Type B pancreatic cell (in vitro differentiated cells): Measurements from ENCODE around the gene OR2L13. TPM values are rescaled to one million over a fixed set of nuclear protein-coding genes. Genes with fewer than 3 reads are reported as not detected.

Source experiments
- DNase-seq: peaks from one replicate; pipeline ENCODE4 v3.0.0; 2021; ENCODE audit warnings: mixed read lengths; ENCODE audit not compliant: unreplicated experiment; ENCODE audit errors: extremely low spot score
- H3K27ac Mint-ChIP-seq: 2 replicates; pipeline ENCODE4 v1.8.0; 2021; ENCODE audit warnings: mild to moderate bottlenecking, mixed read lengths
- H3K27me3 Mint-ChIP-seq: 2 replicates; pipeline ENCODE4 v1.8.0; 2021; ENCODE audit warnings: mixed read lengths
- H3K36me3 Mint-ChIP-seq: 2 replicates; pipeline ENCODE4 v1.8.0; 2021; ENCODE audit warnings: mixed read lengths
- H3K4me1 Mint-ChIP-seq: one replicate; pipeline ENCODE4 v1.8.0; 2021; ENCODE audit warnings: mixed read lengths; ENCODE audit not compliant: unreplicated experiment
- H3K4me3 Mint-ChIP-seq: 2 replicates; pipeline ENCODE4 v1.8.0; 2021; ENCODE audit warnings: mild to moderate bottlenecking, mixed read lengths
- H3K9me3 Mint-ChIP-seq: 2 replicates; pipeline ENCODE4 v1.8.0; 2021; ENCODE audit warnings: mixed read lengths
- long read RNA-seq: library from polyadenylated mRNA; unstranded; transcript quantifications from one replicate; pipeline ENCODE4 v2.0.0, GENCODE V29; 2020
- total RNA-seq: library from RNA; stranded (reverse); gene quantifications from 2 replicates; pipeline ENCODE4 v1.2.1, GENCODE V29; 2021; ENCODE audit warnings: low replicate concordance
- TF ChIP-seq, protein P1 (sequence below): fragments of 200-600 bp; sonication (generic); conservative IDR thresholded peaks from 2 replicates; pipeline ENCODE4 v1.5.0; 2021; ENCODE audit warnings: antibody characterized with exemption, mild to moderate bottlenecking

OR2L13 gene
- not detected in 2 replicates for total RNA-seq
- long read RNA-seq = 0 reads

GRCh38 chr1:248094884-248095283 lies at the start of gene OR2L13:
TSS of gene OR2L13 (plus strand) at chr1:248095184. CDS start at chr1:248099376, 4,192 bp downstream.
- Mint-ChIP-seq H3K36me3 (no peaks in the 10 kb centered on the region), H3K27ac (no peak within 1 kb of the TSS), H3K4me3 (no peak within 1 kb of the TSS), H3K9me3 (peaks cover 14% of the 10 kb centered on the region), H3K4me1 (no peaks in the 10 kb centered on the region), H3K27me3 (no peaks in the 10 kb centered on the region)
- no peak for DNase-seq
- TF ChIP-seq, protein P1, sequence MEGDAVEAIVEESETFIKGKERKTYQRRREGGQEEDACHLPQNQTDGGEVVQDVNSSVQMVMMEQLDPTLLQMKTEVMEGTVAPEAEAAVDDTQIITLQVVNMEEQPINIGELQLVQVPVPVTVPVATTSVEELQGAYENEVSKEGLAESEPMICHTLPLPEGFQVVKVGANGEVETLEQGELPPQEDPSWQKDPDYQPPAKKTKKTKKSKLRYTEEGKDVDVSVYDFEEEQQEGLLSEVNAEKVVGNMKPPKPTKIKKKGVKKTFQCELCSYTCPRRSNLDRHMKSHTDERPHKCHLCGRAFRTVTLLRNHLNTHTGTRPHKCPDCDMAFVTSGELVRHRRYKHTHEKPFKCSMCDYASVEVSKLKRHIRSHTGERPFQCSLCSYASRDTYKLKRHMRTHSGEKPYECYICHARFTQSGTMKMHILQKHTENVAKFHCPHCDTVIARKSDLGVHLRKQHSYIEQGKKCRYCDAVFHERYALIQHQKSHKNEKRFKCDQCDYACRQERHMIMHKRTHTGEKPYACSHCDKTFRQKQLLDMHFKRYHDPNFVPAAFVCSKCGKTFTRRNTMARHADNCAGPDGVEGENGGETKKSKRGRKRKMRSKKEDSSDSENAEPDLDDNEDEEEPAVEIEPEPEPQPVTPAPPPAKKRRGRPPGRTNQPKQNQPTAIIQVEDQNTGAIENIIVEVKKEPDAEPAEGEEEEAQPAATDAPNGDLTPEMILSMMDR = no peak

GRCh38 chr1:248045209-248045608 lies 49.8 kb upstream of the OR2L13 start:
- H3K4me3 Mint-ChIP-seq = no peak overlapping the region
- H3K27me3 Mint-ChIP-seq = no peaks in the 10 kb centered on the region
- DNase-seq = no peak
- H3K36me3 Mint-ChIP-seq = no peaks in the 10 kb centered on the region
- H3K9me3 Mint-ChIP-seq = peaks cover 12% of the 10 kb centered on the region
- TF ChIP-seq, protein P1 = no peak
- H3K27ac Mint-ChIP-seq = no peak overlapping the region
- no peaks in the 10 kb centered on the region for H3K4me1 Mint-ChIP-seq

- TF ChIP-seq, protein P1 = no peak
- H3K4me3 Mint-ChIP-seq = no peak within 1 kb of the TSS
- no peaks in the 10 kb centered on the region for H3K36me3 Mint-ChIP-seq
- no peaks in the 10 kb centered on the region for H3K27me3 Mint-ChIP-seq
- DNase-seq = no peak
- no peak within 1 kb of the TSS for H3K27ac Mint-ChIP-seq
- peaks cover 19% of the 10 kb centered on the region for H3K9me3 Mint-ChIP-seq
- no peaks in the 10 kb centered on the region for H3K4me1 Mint-ChIP-seq
Observed at GRCh38 chr1:248046536-248046935, 48.4 kb upstream of the OR2L13 start, which contains the start of gene OR2L3. TSS of gene OR2L3 (plus strand) at chr1:248046836. CDS start at chr1:248060682, 13,846 bp downstream.

DNA sequence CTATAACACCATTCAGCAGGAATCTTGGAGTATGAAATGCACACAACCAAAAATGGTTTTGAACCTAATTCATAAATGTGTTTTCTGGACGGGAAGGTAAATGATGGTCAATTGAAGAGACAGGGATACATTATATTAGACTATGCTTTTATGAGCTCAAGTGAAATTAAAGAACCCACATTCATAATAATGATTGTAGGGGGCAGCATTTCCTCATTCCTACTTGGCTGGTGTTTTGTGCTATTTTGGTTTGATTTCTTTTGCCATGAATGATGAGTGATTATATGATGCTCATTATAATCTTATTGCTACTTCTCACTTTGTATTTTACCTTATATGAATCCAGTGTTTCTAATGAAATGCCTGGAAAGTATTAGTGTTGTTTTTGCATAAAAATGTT lies 48.0 kb upstream of the OR2L13 start:
- Mint-ChIP-seq H3K4me3 (no peak overlapping the region), H3K27ac (no peak overlapping the region), H3K4me1 (no peaks in the 10 kb centered on the region), H3K9me3 (peaks cover 19% of the 10 kb centered on the region), H3K36me3 (no peaks in the 10 kb centered on the region), H3K27me3 (no peaks in the 10 kb centered on the region)
- TF ChIP-seq, protein P1 = no peak
- no peak for DNase-seq

DNA sequence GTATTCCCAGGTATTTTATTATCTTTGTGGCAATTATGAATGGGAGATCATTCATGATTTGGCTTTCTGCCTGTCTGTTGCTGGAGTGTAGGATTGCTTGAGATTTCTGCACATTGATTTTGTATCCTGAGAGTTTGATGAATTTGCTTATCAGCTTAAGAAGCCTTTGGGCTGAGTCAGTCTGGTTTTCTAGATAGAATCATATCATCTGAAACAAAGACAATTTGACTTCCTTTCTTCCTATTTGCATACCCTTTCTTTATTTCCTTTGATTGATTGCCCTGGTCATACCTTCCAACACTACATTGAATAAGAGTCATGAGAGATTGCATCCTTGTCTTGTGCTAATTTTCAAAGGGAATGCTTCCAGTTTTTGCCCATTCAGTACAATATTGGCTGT lies 40.3 kb upstream of the OR2L13 start:
- Mint-ChIP-seq H3K36me3 (no peaks in the 10 kb centered on the region), H3K4me3 (no peak overlapping the region), H3K9me3 (peaks cover 13% of the 10 kb centered on the region), H3K4me1 (no peaks in the 10 kb centered on the region), H3K27me3 (no peaks in the 10 kb centered on the region), H3K27ac (no peak overlapping the region)
- TF ChIP-seq, protein P1 = no peak
- DNase-seq = no peak

DNA sequence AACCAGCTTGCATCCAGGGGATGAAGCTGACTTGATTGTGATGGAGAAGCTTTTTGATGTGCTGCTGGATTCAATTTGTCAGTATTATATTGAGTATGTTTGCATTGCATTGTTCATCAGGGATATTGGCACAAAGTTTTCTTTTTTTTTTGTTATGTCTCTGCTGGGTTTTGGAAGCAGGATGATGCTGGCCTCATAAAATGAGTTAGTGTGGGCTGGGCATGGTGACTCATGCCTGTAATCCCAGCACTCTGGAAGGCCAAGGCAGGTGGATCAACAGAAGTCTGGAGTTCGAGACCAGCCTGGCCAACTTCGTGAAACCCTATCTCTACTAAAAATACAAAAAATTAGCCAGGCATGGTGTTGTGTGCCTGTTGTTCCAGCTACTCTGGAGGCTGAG lies 39.7 kb upstream of the OR2L13 start:
- Mint-ChIP-seq H3K27ac (no peak overlapping the region), H3K4me1 (no peaks in the 10 kb centered on the region), H3K27me3 (no peaks in the 10 kb centered on the region), H3K9me3 (peaks cover 13% of the 10 kb centered on the region), H3K36me3 (no peaks in the 10 kb centered on the region), H3K4me3 (no peak overlapping the region)
- TF ChIP-seq, protein P1 = no peak
- no peak for DNase-seq
